Mesothelial cell of epicardium (in vitro differentiated cells): ENCODE results near the gene CACNG5. TPM values are rescaled to one million over a fixed set of nuclear protein-coding genes. Genes with fewer than 3 reads are reported as not detected.

ENCODE experiments used
- DNase-seq, 2 experiments: peaks; one replicate each; pipeline ENCODE4 v3.0.0; 2021; ENCODE audit warnings: low spot score in 2 of 2; ENCODE audit not compliant: unreplicated experiment in 2 of 2
- H3K27ac Mint-ChIP-seq: 2 replicates; pipeline ENCODE4 v1.8.0; 2021; ENCODE audit warnings: mixed read lengths
- H3K27me3 Mint-ChIP-seq: 2 replicates; pipeline ENCODE4 v1.8.0; 2021; ENCODE audit warnings: low read depth, mixed read lengths
- H3K36me3 Mint-ChIP-seq: 2 replicates; pipeline ENCODE4 v1.8.0; 2021; ENCODE audit warnings: mixed read lengths
- H3K4me1 Mint-ChIP-seq: 2 replicates; pipeline ENCODE4 v1.8.0; 2021; ENCODE audit warnings: mixed read lengths
- H3K4me3 Mint-ChIP-seq: 2 replicates; pipeline ENCODE4 v1.8.0; 2021; ENCODE audit warnings: mild to moderate bottlenecking, moderate library complexity, mixed read lengths
- H3K9me3 Mint-ChIP-seq: 2 replicates; pipeline ENCODE4 v1.8.0; 2021; ENCODE audit warnings: mixed read lengths
- CTCF ChIP-seq: fragments of 200-600 bp; sonication (generic); IDR thresholded peaks from one replicate; pipeline ENCODE4 v1.5.0; 2021; ENCODE audit warnings: antibody characterized with exemption; ENCODE audit not compliant: unreplicated experiment
- total RNA-seq: library from RNA; stranded (reverse); gene quantifications from 3 replicates; pipeline ENCODE4 v1.2.1, GENCODE V29; 2021

CACNG5 gene
- total RNA-seq, 1 donor from 2014 or later, result not detected

- no peak overlapping the region for H3K4me3 Mint-ChIP-seq
- no peak for DNase-seq
- H3K9me3 Mint-ChIP-seq, result no peaks in the 10 kb centered on the region
- no peaks in the 10 kb centered on the region for H3K36me3 Mint-ChIP-seq
- peaks cover 2% of the 10 kb centered on the region for H3K4me1 Mint-ChIP-seq
- H3K27ac Mint-ChIP-seq, result no peak overlapping the region
- no peak for TF ChIP-seq CTCF
- peaks cover 22% of the 10 kb centered on the region for H3K27me3 Mint-ChIP-seq
Measured at GRCh38 chr17:66811683-66812054, 23.2 kb upstream of the CACNG5 start.

- TF ChIP-seq CTCF, result no peak
- no peak overlapping the region for H3K4me3 Mint-ChIP-seq
- H3K27me3 Mint-ChIP-seq, result peaks cover 24% of the 10 kb centered on the region
- H3K36me3 Mint-ChIP-seq, result no peaks in the 10 kb centered on the region
- DNase-seq, result no peak
- peaks cover 5% of the 10 kb centered on the region for H3K9me3 Mint-ChIP-seq
- no peak overlapping the region for H3K27ac Mint-ChIP-seq
- H3K4me1 Mint-ChIP-seq, result peaks cover 2% of the 10 kb centered on the region
Measured at GRCh38 chr17:66812571-66812970, 22.3 kb upstream of the CACNG5 start.

- no peak overlapping the region for H3K27ac Mint-ChIP-seq
- no peaks in the 10 kb centered on the region for H3K36me3 Mint-ChIP-seq
- peaks cover 24% of the 10 kb centered on the region for H3K27me3 Mint-ChIP-seq
- peaks cover 10% of the 10 kb centered on the region for H3K9me3 Mint-ChIP-seq
- DNase-seq, result no peak
- no peaks in the 10 kb centered on the region for H3K4me1 Mint-ChIP-seq
- TF ChIP-seq CTCF, result no peak
- H3K4me3 Mint-ChIP-seq, result no peak overlapping the region
Measured at GRCh38 chr17:66813296-66813695, 21.6 kb upstream of the CACNG5 start.

- H3K27ac Mint-ChIP-seq, result no peak overlapping the region
- H3K27me3 Mint-ChIP-seq, result peaks cover 26% of the 10 kb centered on the region
- no peak for DNase-seq
- no peaks in the 10 kb centered on the region for H3K36me3 Mint-ChIP-seq
- peaks cover 12% of the 10 kb centered on the region for H3K9me3 Mint-ChIP-seq
- no peak for TF ChIP-seq CTCF
- no peaks in the 10 kb centered on the region for H3K4me1 Mint-ChIP-seq
- no peak overlapping the region for H3K4me3 Mint-ChIP-seq
Measured at GRCh38 chr17:66814026-66814425, 20.9 kb upstream of the CACNG5 start.

GRCh38 chr17:66814570-66814969, 20.3 kb upstream of the CACNG5 start:
- Mint-ChIP-seq H3K4me1 (no peaks in the 10 kb centered on the region), H3K27ac (no peak overlapping the region), H3K9me3 (peaks cover 15% of the 10 kb centered on the region), H3K4me3 (no peak overlapping the region), H3K36me3 (no peaks in the 10 kb centered on the region), H3K27me3 (peaks cover 26% of the 10 kb centered on the region)
- no peak for TF ChIP-seq CTCF
- no peak for DNase-seq

GRCh38 chr17:66817750-66818149, 17.2 kb upstream of the CACNG5 start:
- Mint-ChIP-seq H3K4me3 (no peak overlapping the region), H3K36me3 (no peaks in the 10 kb centered on the region), H3K27me3 (peaks cover 24% of the 10 kb centered on the region), H3K9me3 (peaks cover 15% of the 10 kb centered on the region), H3K4me1 (no peaks in the 10 kb centered on the region), H3K27ac (no peak overlapping the region)
- no peak for TF ChIP-seq CTCF
- DNase-seq, result no peak
